Neural cell (in vitro differentiated cells): ENCODE data around the gene CABYR.

Source experiments
- TF ChIP-seq, protein P1 (sequence below): fragments of 450-650 bp; IDR thresholded peaks from 2 replicates; pipeline ENCODE4 v1.5.1; 2014; ENCODE audit warnings: antibody characterized with exemption, mild to moderate bottlenecking, moderate library complexity; ENCODE audit not compliant: poor library complexity, severe bottlenecking
- TF ChIP-seq, protein P2 (sequence below): IDR thresholded peaks from 2 replicates; pipeline ENCODE4 v1.6.1; 2012; ENCODE audit warnings: borderline replicate concordance

DNA sequence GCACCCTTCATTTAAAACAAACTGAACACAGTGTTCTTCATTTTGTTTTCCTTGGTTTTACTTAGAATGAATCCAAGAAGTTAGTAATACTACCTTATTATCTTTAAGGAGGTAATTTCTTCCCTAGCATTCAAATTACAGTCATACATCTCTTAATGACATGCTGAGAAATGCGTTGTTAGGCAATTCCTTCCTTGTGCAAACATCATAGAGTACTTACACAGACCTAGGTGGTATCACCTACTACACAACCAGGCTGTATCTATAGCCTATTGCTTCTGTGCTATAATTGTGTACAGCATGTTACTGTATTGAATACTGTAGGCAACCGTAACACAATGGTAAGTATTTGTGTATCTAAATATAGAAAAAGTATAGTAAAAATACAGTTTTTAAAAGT, 8.4 kb upstream of the CABYR start:
- TF ChIP-seq, protein P1, sequence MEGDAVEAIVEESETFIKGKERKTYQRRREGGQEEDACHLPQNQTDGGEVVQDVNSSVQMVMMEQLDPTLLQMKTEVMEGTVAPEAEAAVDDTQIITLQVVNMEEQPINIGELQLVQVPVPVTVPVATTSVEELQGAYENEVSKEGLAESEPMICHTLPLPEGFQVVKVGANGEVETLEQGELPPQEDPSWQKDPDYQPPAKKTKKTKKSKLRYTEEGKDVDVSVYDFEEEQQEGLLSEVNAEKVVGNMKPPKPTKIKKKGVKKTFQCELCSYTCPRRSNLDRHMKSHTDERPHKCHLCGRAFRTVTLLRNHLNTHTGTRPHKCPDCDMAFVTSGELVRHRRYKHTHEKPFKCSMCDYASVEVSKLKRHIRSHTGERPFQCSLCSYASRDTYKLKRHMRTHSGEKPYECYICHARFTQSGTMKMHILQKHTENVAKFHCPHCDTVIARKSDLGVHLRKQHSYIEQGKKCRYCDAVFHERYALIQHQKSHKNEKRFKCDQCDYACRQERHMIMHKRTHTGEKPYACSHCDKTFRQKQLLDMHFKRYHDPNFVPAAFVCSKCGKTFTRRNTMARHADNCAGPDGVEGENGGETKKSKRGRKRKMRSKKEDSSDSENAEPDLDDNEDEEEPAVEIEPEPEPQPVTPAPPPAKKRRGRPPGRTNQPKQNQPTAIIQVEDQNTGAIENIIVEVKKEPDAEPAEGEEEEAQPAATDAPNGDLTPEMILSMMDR: no peak
- TF ChIP-seq, protein P2, sequence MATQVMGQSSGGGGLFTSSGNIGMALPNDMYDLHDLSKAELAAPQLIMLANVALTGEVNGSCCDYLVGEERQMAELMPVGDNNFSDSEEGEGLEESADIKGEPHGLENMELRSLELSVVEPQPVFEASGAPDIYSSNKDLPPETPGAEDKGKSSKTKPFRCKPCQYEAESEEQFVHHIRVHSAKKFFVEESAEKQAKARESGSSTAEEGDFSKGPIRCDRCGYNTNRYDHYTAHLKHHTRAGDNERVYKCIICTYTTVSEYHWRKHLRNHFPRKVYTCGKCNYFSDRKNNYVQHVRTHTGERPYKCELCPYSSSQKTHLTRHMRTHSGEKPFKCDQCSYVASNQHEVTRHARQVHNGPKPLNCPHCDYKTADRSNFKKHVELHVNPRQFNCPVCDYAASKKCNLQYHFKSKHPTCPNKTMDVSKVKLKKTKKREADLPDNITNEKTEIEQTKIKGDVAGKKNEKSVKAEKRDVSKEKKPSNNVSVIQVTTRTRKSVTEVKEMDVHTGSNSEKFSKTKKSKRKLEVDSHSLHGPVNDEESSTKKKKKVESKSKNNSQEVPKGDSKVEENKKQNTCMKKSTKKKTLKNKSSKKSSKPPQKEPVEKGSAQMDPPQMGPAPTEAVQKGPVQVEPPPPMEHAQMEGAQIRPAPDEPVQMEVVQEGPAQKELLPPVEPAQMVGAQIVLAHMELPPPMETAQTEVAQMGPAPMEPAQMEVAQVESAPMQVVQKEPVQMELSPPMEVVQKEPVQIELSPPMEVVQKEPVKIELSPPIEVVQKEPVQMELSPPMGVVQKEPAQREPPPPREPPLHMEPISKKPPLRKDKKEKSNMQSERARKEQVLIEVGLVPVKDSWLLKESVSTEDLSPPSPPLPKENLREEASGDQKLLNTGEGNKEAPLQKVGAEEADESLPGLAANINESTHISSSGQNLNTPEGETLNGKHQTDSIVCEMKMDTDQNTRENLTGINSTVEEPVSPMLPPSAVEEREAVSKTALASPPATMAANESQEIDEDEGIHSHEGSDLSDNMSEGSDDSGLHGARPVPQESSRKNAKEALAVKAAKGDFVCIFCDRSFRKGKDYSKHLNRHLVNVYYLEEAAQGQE: no peak
